IMR-90 (cell line): Measurements from ENCODE around the gene ACTA2. TPM values are rescaled to one million over a fixed set of nuclear protein-coding genes. Genes with fewer than 3 reads are reported as not detected.

ENCODE experiments used
- ATAC-seq: fragments of 200-7000 bp; cut with Tn5 transposase; 2 replicates; pipeline ENCODE4 v1.9.1; 2020; ENCODE audit warnings: low read depth, mild to moderate bottlenecking, moderate library complexity
- BruUV-seq: library from RNA; stranded (reverse); fragments of 400-500 nt; replicated peaks from 2 replicates; lab custom pipeline; 2021; lab: Mats Ljungman, UMichigan
- CTCF ChIA-PET: fragments of 300-600 bp; formaldehyde crosslinking; extraction: SDS; loops from one replicate; lab custom pipeline; 2021; ENCODE audit warnings: antibody characterized with exemption; lab: Yijun Ruan, JAX
- POLR2A ChIA-PET: fragments of 300-600 bp; sonication (Branson Sonifier 250); formaldehyde crosslinking; loops from one replicate; lab custom pipeline; 2022; ENCODE audit warnings: antibody characterized with exemption; ENCODE audit not compliant: unreplicated experiment; lab: Charles Lee
- DNase-seq: peaks from one replicate; pipeline ENCODE4 v3.0.0; 2013
- H2AFZ ChIP-seq: replicated peaks from 2 replicates; pipeline ENCODE3; 2013; ENCODE audit warnings: low read length, mild to moderate bottlenecking; ENCODE audit not compliant: poor library complexity
- H2AK5ac ChIP-seq: 2 replicates; pipeline ENCODE4 v1.6.1; 2013; ENCODE audit warnings: low read depth, low read length, inconsistent platforms
- H2AK9ac ChIP-seq: replicated peaks from 2 replicates; pipeline ENCODE3; 2013; ENCODE audit warnings: mild to moderate bottlenecking, low read depth, low read length, moderate library complexity; ENCODE audit not compliant: poor library complexity
- H2BK120ac ChIP-seq: 2 replicates; pipeline ENCODE4 v1.6.1; 2013; ENCODE audit warnings: low read depth, low read length, inconsistent platforms
- H2BK15ac ChIP-seq: 3 replicates; pipeline ENCODE4 v1.6.1; 2013; ENCODE audit warnings: low read depth, low read length, inconsistent platforms
- H2BK20ac ChIP-seq: 2 replicates; pipeline ENCODE4 v1.6.1; 2013; ENCODE audit warnings: low read depth, mild to moderate bottlenecking, inconsistent platforms, low read length, moderate library complexity
- H2BK5ac ChIP-seq: 2 replicates; pipeline ENCODE4 v1.6.1; 2013; ENCODE audit warnings: mild to moderate bottlenecking, low read depth, low read length, inconsistent platforms; ENCODE audit not compliant: poor library complexity, severe bottlenecking
- H3K14ac ChIP-seq: replicated peaks from 2 replicates; pipeline ENCODE4 v1.6.1; 2013; ENCODE audit warnings: low read depth, low read length, inconsistent platforms
- H3K18ac ChIP-seq: 2 replicates; pipeline ENCODE4 v1.6.1; 2013; ENCODE audit warnings: low read depth, low read length, control low read depth
- H3K23ac ChIP-seq: 2 replicates; pipeline ENCODE4 v1.6.1; 2013; ENCODE audit warnings: low read depth, low read length, inconsistent platforms
- H3K27ac ChIP-seq: 2 replicates; pipeline ENCODE4 v1.5.1; 2013; ENCODE audit warnings: mild to moderate bottlenecking, control low read depth, low read length; ENCODE audit not compliant: insufficient read depth
- H3K27me3 ChIP-seq: 2 replicates; pipeline ENCODE4 v1.6.1; 2013; ENCODE audit warnings: low read length; ENCODE audit not compliant: control insufficient read depth, insufficient read depth
- H3K36me3 ChIP-seq: 2 replicates; pipeline ENCODE4 v1.6.1; 2013; ENCODE audit warnings: low read length, mixed read lengths; ENCODE audit not compliant: control insufficient read depth, insufficient read depth
- H3K4ac ChIP-seq: 2 replicates; pipeline ENCODE4 v1.6.1; 2013; ENCODE audit warnings: low read depth, low read length, inconsistent platforms
- H3K4me1 ChIP-seq: 2 replicates; pipeline ENCODE4 v1.6.1; 2013; ENCODE audit warnings: low read length, mixed read lengths; ENCODE audit not compliant: control insufficient read depth, insufficient read depth
- H3K4me2 ChIP-seq: 2 replicates; pipeline ENCODE4 v1.6.1; 2013; ENCODE audit warnings: low read depth, mild to moderate bottlenecking, control low read depth, low read length, moderate library complexity
- H3K4me3 ChIP-seq: 2 replicates; pipeline ENCODE4 v1.5.1; 2013; ENCODE audit warnings: low read depth, mild to moderate bottlenecking, control low read depth, low read length, moderate library complexity; ENCODE audit not compliant: insufficient read depth
- H3K56ac ChIP-seq: 2 replicates; pipeline ENCODE4 v1.6.1; 2013; ENCODE audit warnings: low read length, inconsistent platforms; ENCODE audit not compliant: insufficient read depth; ENCODE audit errors: extremely low read depth
- H3K79me1 ChIP-seq, 2 experiments: 2 replicates each; pipeline ENCODE4 v1.6.1; 2013; ENCODE audit warnings: low read length in 2 of 2, inconsistent platforms in 1 of 2, low read depth in 1 of 2
- H3K9ac ChIP-seq: 2 replicates; pipeline ENCODE4 v1.6.1; 2013; ENCODE audit warnings: low read depth, low read length, control low read depth
- H3K9me1 ChIP-seq: 2 replicates; pipeline ENCODE4 v1.6.1; 2013; ENCODE audit warnings: low read length, inconsistent platforms; ENCODE audit not compliant: insufficient read depth
- H3K9me3 ChIP-seq: 2 replicates; pipeline ENCODE4 v1.6.1; 2013; ENCODE audit warnings: low read length; ENCODE audit not compliant: control insufficient read depth, insufficient read depth
- H4K20me1 ChIP-seq: 2 replicates; pipeline ENCODE4 v1.6.1; 2013; ENCODE audit warnings: low read length, inconsistent platforms; ENCODE audit not compliant: insufficient read depth
- H4K5ac ChIP-seq: 2 replicates; pipeline ENCODE4 v1.6.1; 2013; ENCODE audit warnings: mild to moderate bottlenecking, low read depth, low read length, control low read depth
- H4K8ac ChIP-seq, 2 experiments: 2 replicates each; pipeline ENCODE4 v1.6.1; 2013; ENCODE audit warnings: low read depth in 2 of 2, low read length in 2 of 2, control low read depth in 1 of 2, inconsistent platforms in 1 of 2
- H4K91ac ChIP-seq: 2 replicates; pipeline ENCODE4 v1.6.1; 2013; ENCODE audit warnings: low read depth, low read length, inconsistent platforms; ENCODE audit not compliant: insufficient read depth
- BHLHE40 ChIP-seq: fragments of 150-350 bp; IDR thresholded peaks from 2 replicates; pipeline ENCODE4 v1.6.1; 2016; ENCODE audit warnings: mild to moderate bottlenecking, low read depth, low read length
- CTCF ChIP-seq: conservative IDR thresholded peaks from 2 replicates; pipeline ENCODE4 v1.5.1; 2012; ENCODE audit warnings: mild to moderate bottlenecking, low read depth, low read length, improper control_type of control experiment
- MAZ ChIP-seq: IDR thresholded peaks from 2 replicates; pipeline ENCODE4 v1.6.1; 2012; ENCODE audit warnings: low read depth, mild to moderate bottlenecking, low read length, improper control_type of control experiment, moderate library complexity, borderline replicate concordance
- NFE2L2 ChIP-seq: fragments of 150-350 bp; IDR thresholded peaks from 2 replicates; pipeline ENCODE4 v1.6.1; 2016; ENCODE audit warnings: low read depth, mild to moderate bottlenecking, low read length
- RAD21 ChIP-seq: IDR thresholded peaks from 2 replicates; pipeline ENCODE4 v1.6.1; 2012; ENCODE audit warnings: low read length, improper control_type of control experiment
- SMC3 ChIP-seq: fragments of 150-350 bp; IDR thresholded peaks from 2 replicates; pipeline ENCODE4 v1.6.1; 2016; ENCODE audit warnings: low read depth, mild to moderate bottlenecking, antibody characterized with exemption, low read length, moderate library complexity
- WGBS, 2 experiments: methylation state at CpG; one replicate each; pipeline versions ENCODE4 v1.1.5 to v1.1.7; 2013; ENCODE audit warnings: missing lambda C conversion rate in 2 of 2; ENCODE audit not compliant: insufficient read length in 1 of 2; ENCODE audit errors: extremely low coverage in 2 of 2; 5-methylcytosine and 5-hydroxymethylcytosine counted together
- dilution Hi-C: fragments of 300-500 bp; cut with HindIII; formaldehyde crosslinking; loops from one replicate; pipeline ENCODE4 v1.14.3; 2018; ENCODE audit warnings: low sequenced_read_pairs; ENCODE audit not compliant: unreplicated experiment
- in situ Hi-C: fragments of 300-500 bp; cut with MboI; formaldehyde crosslinking; loops from 3 replicates; pipeline ENCODE4 v1.14.3; 2019; ENCODE audit warnings: low sequenced_read_pairs, inconsistent platforms, mixed read lengths
- intact Hi-C: fragments of 100-400 bp; cut with micrococcal nuclease; formaldehyde crosslinking; loops from 2 replicates; pipeline ENCODE4 v1.10.0; 2022
- polyA plus RNA-seq, 3 experiments: library from polyadenylated mRNA; depleted of rRNA; stranded (reverse); fragments of >200 nt; gene quantifications; 2 replicates each; pipeline ENCODE4 v1.2.3, GENCODE V29; 2012; ENCODE audit warnings: low replicate concordance in 1 of 3
- total RNA-seq: library from RNA; depleted of rRNA; stranded (reverse); fragments of >200 nt; gene quantifications from 2 replicates; pipeline ENCODE4 v1.2.3, GENCODE V29; 2012

The ACTA2 gene
- total and polyA plus RNA-seq, 2 of the 4 experiments (the other 2 are of a cell fraction), result 978 to 1,235 TPM

- WGBS, 2 experiments, result no CpG with 5 or more reads among the region's 2 CpGs
- in situ Hi-C loops, result no loop called here
- Histone ChIP-seq H2BK15ac (no peak overlapping the region), H4K5ac (no peak overlapping the region), H3K9me3 (no peaks in the 10 kb centered on the region), H4K8ac (no peak overlapping the region), H3K4ac (no peak overlapping the region), H3K56ac (no peak overlapping the region), H3K18ac (no peak overlapping the region), H2BK5ac (peak overlapping the region; percentile 22), H3K27ac (no peak overlapping the region), H3K23ac (no peak overlapping the region; the same call in 1 of the 2 replicates), H3K9ac (no peak overlapping the region), H3K9me1 (no peaks in the 10 kb centered on the region), H4K91ac (no peak overlapping the region), H3K14ac (no peak overlapping the region), H2AK9ac (no peak overlapping the region), H3K36me3 (no peaks in the 10 kb centered on the region; the same call in 1 of the 2 replicates), H3K4me3 (no peak overlapping the region), H2AK5ac (peak overlapping the region; percentile 43; the same call in 1 of the 2 replicates), H3K4me1 (peaks cover 8% of the 10 kb centered on the region), H4K20me1 (no peaks in the 10 kb centered on the region; the same call in 1 of the 2 replicates), H2BK120ac (no peak overlapping the region), H2BK20ac (no peak overlapping the region; the same call in 1 of the 2 replicates), H2AFZ (no peak overlapping the region), H3K4me2 (no peak overlapping the region), H3K27me3 (no peaks in the 10 kb centered on the region), H3K79me1 (peaks cover 30 to 61% of the 10 kb centered on the region in 2 experiments)
- CTCF ChIA-PET, result interaction anchor here (0.5 to 1.4 kb wide), 18 partner anchors 8 to 229 kb away, joined by 3 to 12 read pairs (median 4); no protein-coding TSS in a partner anchor
- intact Hi-C loops, result loop anchor here (1.0 to 5.0 kb wide), 3 partner anchors 51 to 294 kb away; no protein-coding TSS in a partner anchor
- POLR2A ChIA-PET, result no interaction called here
- DNase-seq (peak; percentile 37), ATAC-seq (no peak)
- TF ChIP-seq RAD21 (peak; percentile 77), SMC3 (peak; percentile 75), NFE2L2 (no peak), BHLHE40 (no peak), CTCF (peak; percentile 82), MAZ (no peak)
- BruUV-seq, result no TSS peak
- dilution Hi-C loops, result no loop called here
Observed at GRCh38 chr10:88986549-88987242, 34.1 kb upstream of the ACTA2 start.
